Activated T-helper 1 cell treated with Interleukin-2 at 50 U/mL for 16 hours (primary cell): ENCODE results near the gene ADGRB2.
"Not testable (repeated sequence)": the region's sequence is repeated elsewhere in the genome, so short reads cannot be mapped to it uniquely, and the experiment has no call there.

Experiments
- DNase-seq: peaks from one replicate; pipeline ENCODE4 v3.0.0-alpha.2; 2020; ENCODE audit warnings: low read depth

Gene ADGRB2

DNA sequence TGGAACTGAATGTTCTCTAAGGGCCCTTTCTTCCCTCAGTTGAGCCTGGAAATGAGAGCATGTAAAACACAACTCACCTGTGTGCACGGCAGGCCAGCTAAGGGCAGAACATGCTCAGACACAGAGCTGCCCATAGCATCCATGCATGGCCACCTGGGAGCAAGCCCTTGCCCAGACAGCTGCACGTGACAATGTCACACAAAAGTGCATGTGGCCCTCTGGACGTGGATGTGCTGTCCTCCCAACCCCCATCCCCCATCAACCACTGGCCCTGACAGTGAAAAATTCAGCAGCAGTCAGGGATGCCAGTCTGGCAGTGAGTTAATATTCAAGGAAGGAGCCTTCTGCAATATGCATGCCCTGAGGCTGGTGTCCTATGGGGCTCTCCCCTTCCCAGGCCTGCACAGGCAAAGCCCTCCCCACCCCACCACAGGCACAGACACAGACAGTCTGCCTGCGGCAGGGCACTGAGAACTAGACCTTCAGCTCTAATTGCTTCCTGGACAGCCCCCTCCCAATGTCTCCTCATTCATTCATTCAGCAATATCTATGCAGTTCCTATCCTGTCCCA is 45.7 kb downstream of the ADGRB2 start:
- DNase-seq, result no peak

DNA sequence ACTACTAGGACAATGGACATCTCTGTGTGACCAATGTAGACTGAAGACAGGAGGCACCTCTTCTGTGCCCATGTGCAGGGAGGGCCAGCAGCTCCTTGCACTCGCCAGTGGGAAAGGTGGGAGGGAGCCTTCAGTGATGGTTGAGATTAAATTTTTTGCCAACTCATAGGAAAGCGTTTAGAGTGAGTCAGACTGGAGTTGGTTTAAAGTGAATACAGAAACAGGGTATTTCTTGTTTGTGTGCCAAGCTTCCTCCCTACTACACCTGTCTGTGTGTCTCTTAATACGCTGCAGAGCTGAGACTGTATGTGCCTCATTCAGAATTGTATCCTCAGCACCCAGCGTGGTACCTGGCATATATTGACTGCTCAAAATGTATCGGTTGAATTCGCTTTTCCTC is 46.8 kb downstream of the ADGRB2 start:
- DNase-seq, result no peak

GRCh38 chr1:31715873-31716220 is 48.3 kb downstream of the ADGRB2 start:
- DNase-seq, result no peak

DNA sequence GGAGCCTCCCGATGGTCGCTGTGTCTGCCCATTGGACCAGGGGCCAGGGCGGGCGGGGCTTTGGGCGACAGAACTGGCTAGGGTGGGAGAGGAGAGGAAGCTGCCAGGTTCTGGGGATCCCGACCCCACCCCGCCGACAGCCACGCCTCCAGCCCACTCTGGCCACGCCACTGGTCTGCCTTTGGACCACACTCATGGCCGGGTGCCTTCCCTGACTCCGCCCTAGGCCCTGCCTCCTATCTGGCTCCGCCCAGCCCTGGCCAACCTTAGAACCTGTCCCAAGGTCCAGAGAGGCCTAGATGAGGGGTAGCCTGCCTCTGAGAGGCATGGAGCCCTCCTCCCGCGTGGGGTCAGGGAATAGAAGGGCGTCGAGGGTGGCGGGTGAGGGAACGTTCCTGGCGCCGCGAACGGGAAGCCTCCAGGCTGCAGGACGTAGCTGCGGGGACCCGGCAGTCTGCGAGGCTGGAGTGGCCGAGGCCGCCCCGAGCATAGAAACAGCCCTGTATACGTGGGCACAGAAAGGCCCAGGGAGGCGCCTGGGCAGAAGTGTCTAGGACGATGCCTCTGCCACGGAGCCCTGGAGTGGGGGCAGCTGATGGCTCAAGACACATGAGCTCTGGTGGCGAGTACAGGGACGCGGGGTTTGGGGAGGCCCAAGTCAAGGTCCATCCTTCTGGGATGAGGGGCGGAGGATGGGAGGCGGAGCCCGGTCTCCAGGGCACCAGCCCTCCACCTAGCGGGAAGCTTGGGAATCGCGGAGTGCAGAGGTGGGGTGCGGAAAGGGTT is 48.9 kb downstream of the ADGRB2 start:
- DNase-seq, result no peak

GRCh38 chr1:31714442-31715086 is 49.6 kb downstream of the ADGRB2 start:
- no peak for DNase-seq

DNA sequence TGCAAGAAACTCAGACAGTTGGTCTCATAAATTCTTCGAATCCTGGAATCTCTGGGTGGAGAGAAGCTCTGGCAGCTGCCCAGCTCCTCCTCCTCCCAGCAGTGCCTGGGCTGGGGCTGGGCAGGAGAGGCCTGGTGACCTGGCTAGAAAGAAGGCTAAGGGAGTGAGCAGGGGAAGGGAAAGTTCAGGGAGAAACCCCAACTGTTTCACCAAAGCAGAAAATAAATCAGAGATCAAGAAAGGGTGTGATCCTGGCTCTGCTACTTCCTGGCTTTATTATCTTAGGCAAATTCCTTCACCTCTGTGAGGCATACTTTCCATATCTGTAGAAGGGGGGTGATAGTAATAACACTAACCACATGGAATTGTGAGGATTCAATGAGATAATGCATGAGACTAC is 51.5 kb downstream of the ADGRB2 start:
- no peak for DNase-seq

DNA sequence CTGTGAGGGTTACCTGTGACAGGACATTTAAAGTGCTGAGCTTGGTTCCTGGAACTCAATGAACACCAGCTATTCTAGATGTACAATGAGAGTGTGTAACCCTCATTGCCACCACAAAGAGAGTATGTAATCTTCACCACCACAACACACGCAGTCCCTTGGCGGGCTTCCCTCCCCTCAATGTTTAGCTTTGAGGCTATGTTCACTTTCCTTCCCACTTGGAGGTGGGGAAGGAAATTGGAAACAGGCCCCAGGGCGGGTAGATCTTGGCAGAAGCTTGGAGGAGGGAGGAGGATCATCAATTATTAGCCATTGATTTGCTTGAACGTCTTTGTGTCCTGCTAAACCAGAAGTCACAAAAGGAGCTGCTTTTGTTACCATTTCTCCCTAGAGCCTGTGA is 52.1 kb downstream of the ADGRB2 start:
- DNase-seq, result no peak

DNA sequence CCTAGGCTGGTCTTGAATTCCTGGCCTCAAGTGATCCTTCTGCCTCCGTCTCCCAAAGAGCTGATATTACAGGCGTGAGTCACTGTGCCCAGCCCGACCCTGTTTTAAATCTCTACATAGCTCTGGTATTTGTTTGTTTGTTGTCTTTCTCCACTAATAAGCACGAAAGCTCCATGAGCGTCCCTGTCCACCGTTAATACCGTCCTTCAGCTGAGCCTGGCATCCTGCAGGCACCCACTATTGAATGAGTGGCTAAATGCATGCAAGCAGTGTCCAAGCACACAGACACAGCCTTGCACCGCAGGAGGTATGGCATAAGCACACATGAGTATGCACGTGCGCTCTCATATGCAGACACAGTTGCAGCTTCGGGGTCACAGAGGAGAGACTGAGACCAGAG is 55.8 kb downstream of the ADGRB2 start:
- no peak for DNase-seq

DNA sequence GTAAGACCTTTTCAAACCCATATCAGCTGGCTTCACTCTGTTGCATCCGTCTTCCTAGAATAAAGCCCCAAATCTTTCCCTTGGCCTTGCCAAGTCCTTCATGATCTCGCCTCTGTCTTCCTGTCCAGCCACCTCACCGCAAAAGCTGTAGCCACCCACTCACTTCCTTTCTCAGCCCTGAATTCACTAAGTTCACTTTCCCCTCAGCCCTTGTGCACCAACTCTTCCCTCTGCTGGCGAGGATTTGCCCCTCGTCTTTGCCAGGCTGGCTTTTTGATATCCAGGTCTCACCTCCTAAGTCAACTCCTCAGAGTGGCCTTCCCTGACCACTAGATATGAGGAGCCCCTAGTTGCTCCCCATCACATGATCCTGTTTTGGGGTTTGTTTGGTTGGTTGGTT is 56.4 kb downstream of the ADGRB2 start:
- no peak for DNase-seq

GRCh38 chr1:31707059-31707600 is 57.0 kb downstream of the ADGRB2 start:
- not testable (repeated sequence) for DNase-seq

DNA sequence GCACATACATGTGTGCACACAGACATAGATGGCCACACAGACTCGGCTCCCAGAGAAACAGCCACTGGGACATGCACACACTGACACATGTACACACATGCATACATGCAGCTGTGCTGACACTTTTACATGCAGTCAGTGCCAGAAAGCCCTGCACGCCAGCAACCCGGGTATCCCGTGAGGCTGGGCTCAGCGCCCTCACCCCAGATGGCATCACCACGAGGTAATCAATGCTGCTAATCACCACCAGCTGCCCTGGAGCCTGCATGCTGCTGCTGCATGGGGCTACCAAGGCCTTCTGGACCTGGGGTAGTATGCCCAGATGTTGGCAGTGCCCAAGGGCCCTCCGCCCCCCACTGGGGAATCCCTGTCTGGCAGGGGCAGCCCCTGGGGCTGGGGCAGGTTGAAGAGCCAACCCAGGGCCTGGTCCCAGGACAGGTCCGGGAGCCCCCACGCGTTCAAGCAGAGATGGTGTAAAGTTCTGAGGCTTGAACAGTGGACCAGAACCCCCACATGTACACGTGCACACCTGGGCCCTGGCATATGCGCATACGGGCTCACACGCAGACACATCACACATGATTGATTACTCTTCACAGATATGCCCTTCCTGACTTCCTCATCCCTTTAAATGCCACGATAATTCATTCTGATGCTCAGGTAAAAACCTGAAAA is 57.6 kb downstream of the ADGRB2 start:
- no peak for DNase-seq

GRCh38 chr1:31705080-31705866 is 58.9 kb downstream of the ADGRB2 start:
- DNase-seq, result peak; percentile 37

- no peak for DNase-seq
These were observed 59.7 kb downstream of the ADGRB2 start for GRCh38 chr1:31704271-31705079.

DNA sequence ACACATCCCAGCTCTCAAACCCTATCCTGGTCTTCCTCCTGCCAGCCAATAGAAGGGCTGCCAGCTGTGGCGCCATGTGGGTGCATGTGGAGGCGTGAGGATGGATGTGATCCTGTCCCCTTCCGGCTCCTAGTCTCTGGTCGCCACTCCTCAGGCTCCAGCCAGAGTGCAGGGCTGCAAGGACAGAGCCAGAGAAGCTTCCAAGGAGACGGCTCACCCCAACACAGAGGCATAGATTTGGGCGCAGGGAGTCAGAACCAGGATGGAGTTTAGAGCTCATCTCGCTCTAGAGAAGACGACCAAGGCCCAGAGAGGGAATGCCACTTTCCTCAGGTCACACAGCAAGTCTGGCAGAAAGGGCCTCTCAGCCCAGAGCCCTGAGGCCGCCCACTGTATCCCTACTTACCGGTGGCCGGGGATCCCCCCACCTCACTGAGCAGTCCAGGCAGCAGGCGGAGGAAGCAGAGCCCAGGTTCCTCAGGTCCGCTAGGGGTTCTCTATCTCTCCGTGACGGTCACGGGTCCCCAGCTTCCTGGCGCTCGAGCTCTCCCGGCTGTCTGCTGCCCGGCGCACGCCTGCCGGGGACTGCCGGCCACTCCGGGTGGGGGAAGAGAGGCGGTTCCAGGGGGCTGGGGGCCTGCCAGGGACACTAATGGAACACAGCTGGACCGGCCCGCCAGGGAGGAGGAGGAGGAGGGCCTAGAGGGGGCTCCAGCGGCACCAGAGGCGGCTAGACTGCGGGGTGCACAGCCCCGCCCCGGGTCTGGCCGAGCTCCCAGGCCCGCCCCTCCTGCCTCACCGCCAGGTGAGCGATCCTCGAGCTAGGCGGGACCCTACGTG is 60.5 kb downstream of the ADGRB2 start, which contains the start of gene COL16A1:
TSS of gene COL16A1 (minus strand) at position 587 of the 840 bp plus-strand sequence. CDS start 1,824 bp downstream, outside the sequence.
- DNase-seq, result no peak

GRCh38 chr1:31702836-31703404 is 61.2 kb downstream of the ADGRB2 start:
- no peak for DNase-seq

DNA sequence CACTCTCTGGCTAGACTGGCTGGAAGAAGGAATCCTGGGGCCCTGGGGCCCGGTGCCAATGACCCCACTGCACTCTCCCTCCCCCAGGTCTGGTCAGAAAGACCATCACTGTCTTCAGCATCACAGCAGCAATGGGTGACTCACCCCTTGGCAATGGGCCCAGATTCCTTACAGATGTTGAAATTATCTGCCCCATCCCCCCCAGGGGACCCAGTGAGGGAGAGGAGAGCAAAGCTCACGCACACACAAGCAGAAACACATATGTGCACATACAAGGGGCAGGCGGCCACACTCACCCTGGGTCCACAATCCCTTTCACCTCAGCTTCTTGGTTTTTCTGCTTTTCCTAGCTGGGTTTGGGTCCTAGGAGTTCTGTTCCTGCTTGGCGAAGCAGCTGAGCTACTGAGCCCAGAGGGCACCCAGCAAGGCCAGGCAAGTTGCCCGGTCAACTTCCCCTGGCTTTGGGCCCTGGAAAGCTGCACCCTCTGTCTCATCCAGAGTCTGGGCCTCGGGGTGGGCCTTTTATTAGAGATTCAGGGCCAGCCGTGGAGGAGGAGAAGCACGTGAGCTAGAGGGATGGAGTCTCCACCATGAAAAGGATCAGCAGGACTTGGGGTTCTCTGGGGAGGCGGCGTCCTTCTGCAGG is 62.9 kb downstream of the ADGRB2 start:
- peak; percentile 15 for DNase-seq

DNA sequence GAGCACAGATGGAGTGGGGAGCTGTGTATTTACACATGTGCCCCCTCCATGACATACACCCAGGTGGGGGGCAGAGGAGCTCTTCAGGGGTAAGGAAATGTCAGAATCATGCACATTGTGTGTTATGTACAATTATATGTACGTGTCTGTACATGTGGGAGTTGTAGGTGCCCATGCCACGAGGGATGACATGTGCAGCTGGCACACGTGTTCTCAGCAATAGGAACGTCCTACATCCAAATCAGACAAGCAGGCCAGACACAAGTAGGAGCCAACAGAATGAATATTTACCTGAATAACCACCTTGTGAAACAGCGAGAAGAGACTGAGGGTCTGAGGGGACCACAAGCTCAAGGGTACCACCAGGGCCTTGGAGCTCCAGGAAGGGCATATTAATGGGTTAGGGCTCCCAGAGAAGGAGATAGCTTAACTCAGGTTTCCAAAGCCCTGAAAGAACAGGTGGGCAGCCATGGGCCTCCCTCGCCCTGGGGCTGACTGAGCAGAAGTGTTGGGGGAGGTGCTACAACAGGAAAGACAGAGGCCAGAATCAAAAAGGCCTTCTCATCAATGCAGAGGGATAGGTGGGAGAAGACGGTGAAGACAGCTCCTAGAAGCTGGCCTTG is 63.6 kb downstream of the ADGRB2 start:
- DNase-seq, result no peak

DNA sequence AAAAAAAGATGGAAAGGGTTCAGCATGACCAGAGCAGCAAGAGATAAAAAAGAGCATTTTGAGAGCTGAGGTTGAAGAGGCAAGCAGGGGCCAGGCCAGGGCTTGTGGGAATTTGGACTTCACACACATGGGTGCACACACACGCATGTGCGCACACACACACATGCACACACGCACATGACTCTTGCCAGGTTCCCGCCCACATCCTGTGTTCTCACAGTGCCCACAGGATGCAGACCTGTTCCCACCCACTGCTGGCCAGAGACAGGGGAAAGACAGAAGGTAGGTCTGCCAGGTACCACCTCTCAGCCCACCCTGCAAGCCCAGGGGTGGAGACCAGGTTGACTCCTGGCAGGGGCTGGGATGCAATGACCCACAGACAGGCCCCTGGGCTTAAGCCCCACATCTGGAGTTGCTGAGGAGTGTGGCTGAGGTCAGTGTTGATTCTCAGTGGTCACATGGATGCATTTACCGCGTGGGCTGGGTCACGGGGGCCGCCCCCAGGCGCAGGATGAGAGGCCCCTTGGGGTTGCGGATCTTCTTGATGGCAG is 64.7 kb downstream of the ADGRB2 start:
- DNase-seq, result peak; percentile 18
